GM18507 (cell line): ENCODE data around the gene GNAQ.

Source experiments
- DNase-seq: peaks from one replicate; pipeline ENCODE4 v3.0.0; 2011; ENCODE audit warnings: low read depth; ENCODE audit not compliant: insufficient read length; ENCODE audit errors: extremely low spot score
- FAIRE-seq: peaks from 2 replicates; lab custom pipeline; 2011; peaks lifted over from hg19 to GRCh38; lab: Jason Lieb, UNC

Gene GNAQ

DNA sequence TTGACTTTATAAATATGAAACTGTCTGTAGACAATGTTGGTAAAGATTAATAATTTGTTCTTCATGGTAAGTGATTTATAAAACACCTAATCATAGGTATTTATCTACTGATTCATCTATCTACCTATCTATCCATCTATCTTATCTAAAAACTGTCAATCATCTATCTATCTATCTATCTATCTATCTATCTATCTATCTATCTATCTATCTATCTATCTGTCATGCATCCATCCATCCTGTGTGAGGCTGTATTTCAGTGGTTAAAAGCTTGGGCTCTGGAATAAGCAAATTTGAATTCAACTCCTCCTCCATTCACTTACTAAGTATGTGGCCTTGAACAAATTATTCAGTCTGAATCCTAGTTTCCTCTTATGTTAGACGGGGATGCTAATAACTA lies 221.6 kb downstream of the GNAQ start:
- FAIRE-seq (no peak), DNase-seq (no peak)

DNA sequence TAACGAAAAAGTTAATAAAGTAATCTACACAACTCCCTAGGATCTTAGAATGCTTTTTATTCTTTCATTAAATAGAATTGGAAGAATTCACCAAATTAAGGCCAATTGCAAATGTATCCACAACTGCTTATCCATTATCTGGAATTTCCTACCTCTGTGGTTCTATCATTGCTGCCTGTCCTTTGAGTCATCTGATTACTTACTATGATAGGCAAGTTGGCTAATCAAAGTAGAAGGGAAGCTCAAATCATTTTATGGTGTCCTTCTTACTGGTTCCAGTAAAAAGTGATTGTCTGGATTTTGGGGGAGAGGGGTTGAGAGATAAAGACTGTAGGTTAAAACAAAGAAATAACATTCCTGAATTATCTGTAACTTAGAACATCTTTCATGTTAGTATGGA lies 222.1 kb downstream of the GNAQ start:
- FAIRE-seq (no peak), DNase-seq (no peak)

- FAIRE-seq (no peak), DNase-seq (no peak)
These were observed 222.9 kb downstream of the GNAQ start for GRCh38 chr9:77808751-77809081.

DNA sequence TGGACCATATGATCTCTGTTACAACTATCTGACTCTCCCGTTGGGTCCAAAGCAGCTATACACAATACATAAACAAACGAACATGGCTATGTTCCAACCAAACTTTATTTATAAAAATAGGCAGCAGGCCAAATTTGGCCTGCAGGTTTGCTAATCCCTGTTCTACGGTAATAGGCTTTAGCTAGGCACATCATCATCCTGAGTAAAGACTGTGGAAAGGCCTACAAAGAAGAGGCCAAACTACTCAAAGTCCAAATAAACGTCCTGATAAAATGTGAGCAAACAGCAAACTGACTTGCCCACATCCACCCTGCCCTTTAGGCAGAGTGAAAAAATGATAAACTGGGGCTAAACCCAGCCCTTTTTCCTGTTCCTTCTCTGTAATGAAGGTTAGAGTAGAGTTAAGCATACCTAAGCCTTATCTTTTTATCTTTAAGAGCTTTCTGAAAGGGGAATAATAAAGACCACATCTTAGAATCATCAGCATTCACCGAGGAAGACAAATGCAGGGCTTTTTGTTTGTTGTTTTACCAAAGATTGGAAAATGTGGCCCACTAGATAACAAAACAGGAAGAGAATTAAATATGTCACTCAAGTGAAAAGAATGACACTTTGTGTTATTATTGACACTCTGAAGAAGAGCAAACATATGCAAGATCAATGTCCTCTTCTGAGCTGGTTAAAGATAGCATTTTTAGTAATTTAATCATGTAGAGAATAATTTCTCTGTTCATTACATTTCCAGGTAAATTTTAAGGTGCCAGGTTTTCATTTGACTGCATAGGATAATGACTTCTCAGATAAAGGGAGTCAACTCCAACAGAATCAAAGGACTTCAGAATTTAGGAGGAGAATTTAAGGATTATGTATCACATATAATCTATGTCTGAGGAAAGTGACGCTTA lies 223.5 kb downstream of the GNAQ start:
- DNase-seq (no peak), FAIRE-seq (no peak)

GRCh38 chr9:77807281-77807683 lies 224.3 kb downstream of the GNAQ start:
- no peak for FAIRE-seq
- DNase-seq, result no peak

- DNase-seq (no peak), FAIRE-seq (no peak)
These were observed 224.9 kb downstream of the GNAQ start for GRCh38 chr9:77806741-77807140.

DNA sequence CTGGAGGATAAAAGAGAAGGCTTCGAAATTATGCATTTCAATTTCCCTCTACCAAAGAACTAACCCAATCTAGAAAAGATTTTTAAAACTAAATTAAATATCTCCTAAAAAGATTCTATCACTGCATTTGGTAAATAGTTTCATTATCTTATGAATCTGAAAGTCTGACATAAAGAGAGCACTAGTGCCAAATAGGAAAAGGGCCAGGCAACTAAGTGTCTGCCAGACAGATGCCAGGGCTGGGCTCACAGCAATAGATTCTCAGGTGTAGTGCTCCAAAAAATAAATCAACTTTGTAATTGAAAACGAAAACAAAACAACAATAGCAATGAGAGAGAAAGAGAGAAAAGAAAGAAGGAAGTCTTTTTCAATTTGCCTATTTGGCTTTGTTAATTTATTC lies 225.8 kb downstream of the GNAQ start:
- FAIRE-seq, result no peak
- no peak for DNase-seq

- FAIRE-seq, result no peak
These were observed 228.2 kb downstream of the GNAQ start for GRCh38 chr9:77803423-77803822.

DNA sequence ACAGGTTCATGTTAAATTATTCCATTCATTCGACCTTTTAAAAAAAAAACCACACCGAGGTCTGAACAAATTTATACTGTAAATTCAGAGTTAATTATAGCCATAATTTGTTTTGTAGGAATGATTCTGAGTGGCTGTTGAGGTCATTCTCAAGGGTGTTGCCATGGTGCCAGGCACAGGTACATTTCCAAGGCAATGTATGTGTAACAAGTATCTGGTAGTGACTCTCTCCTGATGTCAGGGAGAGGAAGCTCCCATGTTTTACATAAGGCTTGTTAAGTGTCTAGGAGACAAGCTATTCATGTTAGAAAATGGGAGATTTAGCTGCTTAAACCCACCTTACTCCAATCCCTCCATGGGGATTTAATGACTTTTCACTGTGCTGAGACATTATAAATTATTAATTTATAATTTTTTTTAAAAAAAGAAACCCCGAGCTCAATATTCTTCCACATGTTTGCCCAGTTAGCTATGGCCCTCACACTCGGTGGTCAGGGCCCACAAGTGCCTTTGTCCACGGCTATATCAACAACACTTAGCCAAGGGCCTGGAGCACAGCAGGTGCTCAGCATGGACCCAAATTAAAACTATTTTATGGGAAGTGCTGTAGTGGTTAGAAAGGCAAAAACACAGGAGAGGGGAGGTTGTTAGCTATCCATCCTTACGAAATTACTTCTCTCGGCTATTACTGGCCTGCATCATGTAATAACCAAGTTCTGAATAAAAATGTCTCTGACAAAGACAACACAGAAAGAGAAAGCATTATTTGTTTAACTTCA lies 228.9 kb downstream of the GNAQ start:
- FAIRE-seq (no peak), DNase-seq (no peak)

More at GRCh38 chr9:77803423-77803822, 228.2 kb downstream of the GNAQ start:
- no peak for DNase-seq

DNA sequence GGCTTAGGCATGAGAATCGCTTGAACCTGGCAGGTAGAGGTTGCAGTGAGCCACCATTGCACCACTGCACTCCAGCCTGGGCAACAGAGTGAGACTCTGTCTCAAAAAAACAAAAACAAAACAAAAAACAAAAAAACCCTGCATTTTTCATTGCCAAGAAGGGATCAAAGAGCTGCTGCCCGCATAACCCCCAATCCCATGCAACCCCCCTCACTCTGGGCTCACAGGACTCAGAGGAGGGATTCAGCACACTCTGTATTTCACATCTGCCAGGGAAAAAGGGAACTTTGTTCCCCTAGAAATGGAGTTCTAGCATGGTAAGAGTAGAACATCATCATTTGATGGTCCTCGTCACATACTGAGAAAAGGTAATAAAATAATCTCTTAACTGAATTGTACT lies 229.5 kb downstream of the GNAQ start:
- FAIRE-seq, result no peak

DNA sequence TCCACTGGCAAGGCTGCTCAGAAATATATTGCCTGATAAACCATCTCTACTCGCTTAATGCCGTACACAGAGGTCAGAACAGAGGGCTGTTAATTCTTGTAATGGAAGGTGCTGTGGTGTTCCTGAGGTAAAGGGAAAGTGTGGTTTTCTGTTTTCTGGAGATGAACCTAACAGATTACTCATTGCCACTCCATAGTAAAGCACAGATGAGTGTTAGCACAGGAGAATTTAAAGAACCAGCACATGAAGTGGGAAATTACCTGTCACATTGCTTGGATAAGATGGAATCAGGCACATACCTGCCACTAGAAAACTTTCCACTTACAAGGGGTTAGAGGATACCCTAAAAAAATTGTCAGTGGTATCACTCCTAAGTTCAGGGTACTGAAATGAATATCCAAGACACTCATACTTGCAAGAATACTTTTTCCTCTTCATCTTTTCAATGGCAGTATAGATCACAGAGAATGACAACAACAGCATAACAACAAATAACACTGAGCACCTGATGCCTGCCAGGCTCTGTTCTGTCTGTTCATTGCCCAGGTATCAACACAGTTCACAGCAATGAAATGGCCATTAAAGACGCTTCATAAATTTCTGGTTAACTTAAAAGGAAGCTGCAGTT lies 230.6 kb downstream of the GNAQ start:
- no peak for FAIRE-seq
- DNase-seq, result no peak

More for the DNA sequence above, 229.5 kb downstream of the GNAQ start:
- no peak for DNase-seq

DNA sequence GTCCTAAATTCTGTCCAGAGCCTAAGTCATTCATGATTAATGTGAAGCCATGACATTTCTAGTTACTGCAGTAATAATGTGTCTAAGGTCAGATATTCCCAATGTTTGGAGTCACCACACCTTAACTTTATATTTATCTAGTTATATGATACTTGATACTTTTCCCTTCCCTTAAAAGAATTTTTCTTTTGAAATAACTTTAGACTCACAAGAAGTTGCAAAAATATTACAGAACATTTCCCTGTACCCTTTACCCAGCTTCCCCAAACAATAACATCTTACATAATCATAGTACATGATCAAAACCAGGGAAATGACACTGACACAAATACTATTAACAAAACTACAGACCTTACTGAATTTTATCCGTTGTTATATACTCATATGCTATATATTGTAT lies 233.5 kb downstream of the GNAQ start:
- FAIRE-seq (no peak), DNase-seq (no peak)

- no peak for DNase-seq
- no peak for FAIRE-seq
These were observed 236.6 kb downstream of the GNAQ start for GRCh38 chr9:77794985-77795384.

DNA sequence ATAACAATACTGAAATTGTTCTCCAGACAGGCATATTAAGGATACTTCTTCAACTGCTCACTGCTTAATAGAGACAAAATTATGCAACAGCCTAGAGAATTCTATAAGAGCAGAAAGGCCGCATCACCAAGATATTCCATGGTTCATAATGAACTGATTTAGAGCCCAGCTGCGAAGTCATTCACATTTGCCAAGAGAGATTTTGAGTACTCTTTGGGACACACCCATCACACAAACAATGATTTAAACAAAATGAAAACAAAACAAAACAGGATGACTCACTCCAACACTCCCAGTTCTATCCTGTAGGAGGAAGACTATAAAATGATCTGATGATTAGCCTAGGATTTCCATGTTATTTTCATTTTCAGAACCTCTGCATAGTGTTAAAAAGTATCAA lies 237.8 kb downstream of the GNAQ start:
- FAIRE-seq, result no peak
- no peak for DNase-seq

DNA sequence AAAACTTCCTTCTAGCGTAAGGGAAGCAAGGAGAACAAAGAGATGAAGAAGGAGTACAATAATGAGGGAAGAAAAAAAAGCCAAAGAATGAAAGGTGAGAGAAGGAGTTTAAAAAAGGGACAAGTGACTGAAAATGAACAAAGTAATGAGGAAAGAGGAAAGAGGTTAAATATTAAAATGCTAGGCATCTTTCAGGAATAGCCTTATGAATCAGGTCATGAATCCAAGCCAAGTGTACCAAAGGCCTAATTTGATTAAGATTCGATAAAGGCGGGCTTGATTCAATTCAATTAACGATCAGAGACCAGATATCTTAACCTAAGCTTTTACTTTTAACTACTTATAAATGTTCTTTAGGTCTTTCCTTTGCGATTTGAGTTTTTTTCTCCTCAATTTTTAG lies 241.7 kb downstream of the GNAQ start:
- FAIRE-seq, result no peak

GRCh38 chr9:77785341-77785740 lies 246.3 kb downstream of the GNAQ start:
- FAIRE-seq, result no peak
- no peak for DNase-seq

More for the DNA sequence above, 241.7 kb downstream of the GNAQ start:
- DNase-seq, result no peak

DNA sequence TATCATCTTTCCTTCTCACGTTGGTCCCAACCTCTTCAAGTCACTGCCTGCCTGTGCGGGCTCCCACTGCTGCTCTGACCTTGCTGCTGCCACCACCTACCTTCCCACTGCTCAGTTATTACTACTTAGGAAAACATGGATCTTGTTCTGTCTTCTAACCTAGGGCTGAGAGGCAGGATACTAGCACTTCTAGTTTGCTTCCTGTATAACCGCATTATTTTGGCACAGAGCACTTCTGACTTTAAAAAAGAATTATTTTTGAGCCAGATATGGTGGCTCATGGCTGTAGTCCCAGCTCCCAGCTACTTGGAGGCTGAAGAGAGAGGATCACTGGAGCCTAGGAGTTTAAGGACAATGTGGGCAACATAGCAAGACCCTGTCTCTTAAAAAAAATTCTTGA lies 248.1 kb downstream of the GNAQ start:
- DNase-seq, result no peak
- no peak for FAIRE-seq

- DNase-seq, result no peak
- no peak for FAIRE-seq
These were observed 252.6 kb downstream of the GNAQ start for GRCh38 chr9:77779010-77779409.

- FAIRE-seq, result no peak
These were observed 258.2 kb downstream of the GNAQ start for GRCh38 chr9:77773381-77773780.

GRCh38 chr9:77772646-77773045 lies 259.0 kb downstream of the GNAQ start:
- FAIRE-seq (no peak), DNase-seq (no peak)

More at GRCh38 chr9:77773381-77773780, 258.2 kb downstream of the GNAQ start:
- no peak for DNase-seq
